Kidney epithelial cell (primary cell): ENCODE data around the gene BTRC. TPM values are rescaled to one million over a fixed set of nuclear protein-coding genes. Genes with fewer than 3 reads are reported as not detected.

Experiments
- DNase-seq: peaks from one replicate; pipeline ENCODE4 v3.0.0-alpha.2; 2010; ENCODE audit warnings: low read depth
- H3K27me3 ChIP-seq: 2 replicates; pipeline ENCODE4 v1.6.0; 2011; ENCODE audit warnings: low read length; ENCODE audit not compliant: control insufficient read depth, insufficient read depth
- H3K36me3 ChIP-seq: 2 replicates; pipeline ENCODE4 v1.5.1; 2011; ENCODE audit warnings: low read length; ENCODE audit not compliant: control insufficient read depth, insufficient read depth
- H3K4me3 ChIP-seq: 2 replicates; pipeline ENCODE4 v1.5.1; 2011; ENCODE audit warnings: low read depth, mild to moderate bottlenecking, control low read depth, low read length
- CTCF ChIP-seq: IDR thresholded peaks from 2 replicates; pipeline ENCODE4 v1.5.1; 2011; ENCODE audit warnings: mild to moderate bottlenecking, moderate library complexity, low read length, control low read depth, inconsistent platforms; ENCODE audit not compliant: insufficient read depth, poor library complexity, severe bottlenecking
- total RNA-seq: library from RNA; depleted of rRNA; stranded (reverse); fragments of >200 nt; gene quantifications from 2 replicates; pipeline ENCODE4 v1.2.3, GENCODE V29; 2015

BTRC gene
- total RNA-seq, 1 donor from 2014 or later: 10.2 TPM

DNA sequence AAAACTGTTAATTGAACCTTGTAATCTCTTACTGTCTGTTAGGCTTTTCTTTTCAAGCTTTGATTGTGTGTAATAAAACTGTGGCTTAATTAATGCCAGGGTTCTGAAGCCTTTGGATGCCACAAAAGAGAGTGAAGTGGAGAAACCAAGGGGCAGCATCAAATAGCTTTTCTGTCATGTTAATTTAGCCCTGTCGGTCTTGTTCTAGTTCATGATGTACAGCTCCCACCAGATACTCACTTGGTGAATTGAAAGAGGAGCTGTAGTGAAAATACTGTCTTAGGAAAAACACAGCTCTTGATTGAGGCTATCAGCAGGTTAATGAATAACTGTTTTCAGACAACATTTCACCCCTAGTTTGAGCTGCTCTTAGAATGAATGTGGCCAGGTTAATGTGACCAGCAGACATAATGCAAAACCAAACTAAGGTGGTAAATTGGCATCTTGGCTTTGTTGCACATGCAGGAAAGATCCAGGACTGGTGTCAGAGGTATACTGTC, 139.9 kb downstream of the BTRC start:
- Histone ChIP-seq H3K27me3 (no peaks in the 10 kb centered on the region), H3K4me3 (no peak overlapping the region), H3K36me3 (no peaks in the 10 kb centered on the region)
- no peak for TF ChIP-seq CTCF
- no peak for DNase-seq

- no peak for TF ChIP-seq CTCF
- H3K4me3 ChIP-seq: no peak overlapping the region
- no peaks in the 10 kb centered on the region for H3K36me3 ChIP-seq
- H3K27me3 ChIP-seq: no peaks in the 10 kb centered on the region
- DNase-seq: no peak
Measured at GRCh38 chr10:101494650-101495049, 140.7 kb downstream of the BTRC start.

DNA sequence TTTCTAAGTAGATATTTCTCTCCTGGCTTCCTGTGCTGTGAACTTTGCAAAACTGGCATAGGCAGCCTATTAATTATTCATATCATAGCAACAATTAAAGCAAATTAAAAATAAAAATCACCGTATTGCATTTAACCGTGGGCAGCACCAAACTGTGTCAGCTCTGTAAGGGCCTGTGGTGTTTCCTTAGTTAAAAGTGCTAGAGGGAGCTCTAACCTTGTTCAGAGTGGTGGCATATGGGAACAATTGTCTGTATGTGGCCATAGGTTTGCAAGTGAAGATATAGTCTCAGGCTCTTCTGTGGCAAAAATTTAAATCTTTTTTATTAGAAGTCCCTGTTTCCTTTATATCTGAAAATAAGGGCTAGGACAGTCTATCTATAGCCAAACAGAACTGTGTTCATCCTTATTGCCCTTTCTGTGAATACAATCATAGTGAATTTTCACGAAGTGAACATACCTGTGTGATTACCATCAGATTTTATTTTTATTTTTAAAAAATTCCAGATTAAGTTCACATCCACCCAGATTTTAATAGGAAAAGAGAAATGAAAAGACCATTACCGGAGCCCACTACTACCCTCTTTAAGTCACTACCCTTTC, 141.5 kb downstream of the BTRC start:
- peak; percentile 39 for TF ChIP-seq CTCF
- DNase-seq: no peak
- Histone ChIP-seq H3K27me3 (no peaks in the 10 kb centered on the region), H3K4me3 (no peak overlapping the region), H3K36me3 (no peaks in the 10 kb centered on the region)

GRCh38 chr10:101504438-101504837, 150.5 kb downstream of the BTRC start:
- TF ChIP-seq CTCF: no peak
- H3K27me3 ChIP-seq: no peaks in the 10 kb centered on the region
- no peaks in the 10 kb centered on the region for H3K36me3 ChIP-seq

DNA sequence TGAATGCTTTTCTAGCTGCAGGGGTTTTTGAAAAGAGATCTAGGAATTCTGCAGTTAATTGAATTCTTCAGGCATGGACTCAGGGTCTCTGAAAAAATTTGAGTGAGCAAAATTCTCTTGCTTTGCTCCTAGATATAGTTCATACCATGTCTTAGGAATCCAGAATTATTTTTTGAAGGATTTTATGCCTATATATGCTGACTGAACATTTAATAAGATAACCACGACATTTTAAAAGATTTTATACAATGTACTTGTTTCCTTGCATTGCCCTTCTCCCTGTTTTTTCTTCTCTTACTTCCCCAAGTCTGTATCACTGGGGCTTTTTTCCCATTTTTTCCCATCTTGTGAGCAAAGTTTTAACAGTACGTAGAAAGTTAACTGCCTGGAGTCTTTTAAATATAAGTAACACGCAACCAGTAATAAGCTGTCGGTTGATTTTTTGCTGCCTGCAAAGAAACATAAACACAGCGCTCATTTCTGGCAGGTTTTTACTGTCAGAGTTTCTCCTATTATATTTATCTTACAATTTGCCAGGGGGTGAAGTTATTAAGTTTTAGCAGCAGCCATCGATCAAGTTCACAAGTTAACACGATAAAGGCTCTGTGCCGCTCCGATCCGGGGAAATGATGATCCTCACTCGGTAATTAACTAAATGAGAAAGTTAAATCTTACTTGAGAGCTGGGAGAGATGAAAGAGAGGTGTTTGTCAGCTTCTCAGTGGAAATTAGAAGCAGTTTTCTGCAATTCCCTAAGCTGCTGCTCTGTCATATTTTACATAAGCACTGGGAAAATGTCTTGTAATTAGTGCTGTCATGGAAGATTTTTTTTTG, 153.1 kb downstream of the BTRC start:
- Histone ChIP-seq H3K27me3 (no peaks in the 10 kb centered on the region), H3K36me3 (no peaks in the 10 kb centered on the region), H3K4me3 (no peak overlapping the region)
- TF ChIP-seq CTCF: no peak
- no peak for DNase-seq

More at GRCh38 chr10:101504438-101504837, 150.5 kb downstream of the BTRC start:
- no peak overlapping the region for H3K4me3 ChIP-seq
- DNase-seq: no peak
